NCI-H446 (cell line): ENCODE measurements around the gene PIGZ.

Experiments used
- DNase-seq, 2 experiments: peaks; one replicate each; lab custom pipeline; 2025; lab: John Stamatoyannopoulos, UW

PIGZ gene, protein sequence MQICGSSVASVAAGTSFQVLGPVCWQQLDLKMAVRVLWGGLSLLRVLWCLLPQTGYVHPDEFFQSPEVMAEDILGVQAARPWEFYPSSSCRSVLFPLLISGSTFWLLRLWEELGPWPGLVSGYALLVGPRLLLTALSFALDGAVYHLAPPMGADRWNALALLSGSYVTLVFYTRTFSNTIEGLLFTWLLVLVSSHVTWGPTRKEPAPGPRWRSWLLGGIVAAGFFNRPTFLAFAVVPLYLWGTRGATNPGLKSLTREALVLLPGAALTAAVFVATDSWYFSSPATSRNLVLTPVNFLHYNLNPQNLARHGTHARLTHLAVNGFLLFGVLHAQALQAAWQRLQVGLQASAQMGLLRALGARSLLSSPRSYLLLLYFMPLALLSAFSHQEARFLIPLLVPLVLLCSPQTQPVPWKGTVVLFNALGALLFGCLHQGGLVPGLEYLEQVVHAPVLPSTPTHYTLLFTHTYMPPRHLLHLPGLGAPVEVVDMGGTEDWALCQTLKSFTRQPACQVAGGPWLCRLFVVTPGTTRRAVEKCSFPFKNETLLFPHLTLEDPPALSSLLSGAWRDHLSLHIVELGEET

DNA sequence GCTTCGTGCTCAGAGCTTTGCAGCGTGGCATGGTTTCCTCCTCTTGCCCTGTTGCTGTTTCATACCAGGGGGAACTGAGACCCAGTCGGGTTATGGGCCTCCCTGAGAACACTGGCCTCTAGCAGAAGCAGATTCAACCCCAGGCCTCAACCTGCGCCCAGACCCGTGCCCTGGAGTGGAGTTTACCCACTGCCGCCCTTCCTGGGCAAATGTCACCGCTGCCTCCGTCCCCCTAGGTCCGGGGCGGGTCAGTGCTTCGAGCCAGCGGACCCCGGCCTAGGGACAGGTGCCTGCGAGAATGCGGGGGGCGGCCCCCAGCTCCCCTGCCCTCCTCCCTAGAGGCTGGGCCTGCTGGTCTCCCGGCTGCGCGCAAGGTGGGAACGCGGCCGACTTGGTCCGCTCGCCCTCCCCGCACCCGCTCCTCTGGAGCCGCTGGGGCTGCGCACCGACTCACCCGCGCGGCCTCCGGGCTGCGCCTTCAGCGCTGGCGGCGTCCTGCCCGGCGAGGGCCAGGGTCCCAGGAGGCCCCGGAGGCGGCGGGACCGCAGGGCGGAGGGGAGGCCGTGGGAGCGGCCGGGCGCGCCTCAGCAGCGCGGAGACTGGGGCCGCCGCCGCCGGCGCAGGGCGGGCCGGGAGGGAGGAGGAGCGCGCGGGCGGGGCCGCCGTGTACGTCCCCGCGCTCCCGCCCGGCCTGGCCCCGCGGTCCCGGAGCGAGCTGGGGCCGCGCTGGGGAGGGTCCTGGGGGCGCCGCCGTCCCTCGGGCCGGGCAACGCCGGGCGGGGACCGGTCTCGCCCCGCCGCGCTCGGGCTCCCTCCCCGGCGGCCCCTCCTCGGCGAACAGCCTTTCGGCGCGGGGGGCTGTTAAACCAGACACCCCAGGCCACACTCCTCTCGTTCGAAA lies at the start of gene PIGZ:
Gene PIGZ, minus strand, starts transcription at position 601 of the 901 bp plus-strand sequence. CDS start 16,802 bp downstream, outside the sequence.
- DNase-seq: peak in 1 of 2 experiments; percentile 61

DNA sequence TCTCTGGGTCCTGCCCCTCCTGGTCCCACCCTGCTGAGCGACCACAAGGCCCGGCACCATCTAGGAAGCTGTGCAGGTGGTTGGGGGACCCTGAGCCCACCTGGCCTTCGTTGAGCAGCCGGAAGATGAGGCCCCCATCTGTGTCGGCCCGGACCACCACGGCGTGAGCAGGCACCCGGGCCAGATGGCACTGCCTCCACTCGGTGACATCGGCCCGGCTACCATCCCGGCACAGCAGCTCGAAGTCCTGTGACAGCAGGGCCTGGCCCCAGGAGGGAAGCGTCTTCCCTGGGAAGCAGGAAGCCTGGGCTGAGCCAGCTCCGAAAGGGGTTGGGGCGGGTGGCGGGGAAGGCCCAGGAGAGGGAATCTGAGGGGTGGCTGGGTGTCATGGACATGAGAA lies 48.4 kb upstream of the PIGZ start:
- DNase-seq: no peak

DNA sequence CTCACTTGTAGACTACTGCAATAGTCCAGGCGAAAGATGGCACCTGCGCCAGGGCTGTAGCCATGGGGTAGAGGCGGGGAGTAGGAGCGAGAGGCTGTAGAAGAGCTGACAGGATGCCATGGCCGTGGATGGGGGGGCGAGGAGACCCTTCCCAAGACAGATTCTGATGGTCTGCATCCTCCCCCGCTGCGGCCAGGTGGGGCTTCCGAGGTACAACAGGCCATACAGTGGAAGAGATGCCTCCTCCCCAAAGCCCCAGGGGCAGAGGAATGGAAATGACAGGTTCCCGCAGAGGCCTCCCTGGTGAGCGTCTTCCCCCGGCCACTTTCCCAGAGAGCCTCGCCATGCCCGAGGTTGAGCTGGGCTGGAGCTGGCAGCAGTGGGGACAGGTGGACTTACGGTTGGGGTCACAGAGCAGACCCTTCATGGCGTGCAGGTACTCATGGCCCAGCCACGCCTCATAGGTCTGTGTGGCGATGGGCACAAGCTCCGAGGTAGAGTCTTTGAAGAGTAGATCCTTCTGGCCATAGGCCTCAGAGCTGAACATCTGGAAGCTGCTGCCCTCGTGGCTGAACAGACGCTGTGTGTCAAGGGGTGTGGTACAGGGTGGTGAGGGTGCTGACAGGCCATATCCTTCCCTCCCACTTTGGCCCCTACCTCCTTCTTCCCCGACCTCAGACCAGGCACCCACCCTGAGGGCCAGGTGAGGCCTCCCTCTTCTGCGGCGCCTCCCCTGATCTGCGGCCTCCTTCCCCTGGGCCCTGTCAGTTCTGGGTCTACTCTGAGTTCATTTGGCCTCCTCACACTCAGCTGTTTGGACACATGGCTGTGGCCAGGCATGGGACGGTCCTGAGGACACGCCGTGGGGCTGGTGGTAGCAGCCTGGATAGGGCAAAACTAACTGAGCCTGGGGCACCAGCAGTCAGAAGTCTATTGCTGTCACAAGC lies 47.4 kb upstream of the PIGZ start:
- DNase-seq: no peak

- no peak for DNase-seq
These were observed 46.4 kb upstream of the PIGZ start for GRCh38 chr3:197014942-197015575.

DNA sequence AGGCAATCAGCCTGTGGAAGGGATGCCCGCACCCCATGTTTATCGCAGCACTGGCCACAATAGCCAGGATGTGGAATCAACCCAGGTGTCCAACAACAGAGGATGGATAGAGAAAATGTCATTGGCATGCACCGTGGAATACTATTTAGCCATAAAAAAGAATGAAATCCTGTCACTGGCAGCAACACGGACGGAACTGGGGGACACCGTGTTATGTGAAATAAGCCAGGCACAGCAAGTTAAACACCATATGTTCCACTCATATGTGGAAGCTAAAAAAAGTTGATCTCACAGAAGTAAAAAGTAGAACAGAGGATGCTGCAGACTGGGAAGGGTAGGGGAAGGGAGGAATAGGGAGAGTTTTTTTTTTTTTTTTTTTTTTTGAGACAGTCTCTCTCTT lies 45.4 kb upstream of the PIGZ start:
- DNase-seq: no peak

GRCh38 chr3:197012540-197012883 lies 43.9 kb upstream of the PIGZ start:
- DNase-seq: no peak

DNA sequence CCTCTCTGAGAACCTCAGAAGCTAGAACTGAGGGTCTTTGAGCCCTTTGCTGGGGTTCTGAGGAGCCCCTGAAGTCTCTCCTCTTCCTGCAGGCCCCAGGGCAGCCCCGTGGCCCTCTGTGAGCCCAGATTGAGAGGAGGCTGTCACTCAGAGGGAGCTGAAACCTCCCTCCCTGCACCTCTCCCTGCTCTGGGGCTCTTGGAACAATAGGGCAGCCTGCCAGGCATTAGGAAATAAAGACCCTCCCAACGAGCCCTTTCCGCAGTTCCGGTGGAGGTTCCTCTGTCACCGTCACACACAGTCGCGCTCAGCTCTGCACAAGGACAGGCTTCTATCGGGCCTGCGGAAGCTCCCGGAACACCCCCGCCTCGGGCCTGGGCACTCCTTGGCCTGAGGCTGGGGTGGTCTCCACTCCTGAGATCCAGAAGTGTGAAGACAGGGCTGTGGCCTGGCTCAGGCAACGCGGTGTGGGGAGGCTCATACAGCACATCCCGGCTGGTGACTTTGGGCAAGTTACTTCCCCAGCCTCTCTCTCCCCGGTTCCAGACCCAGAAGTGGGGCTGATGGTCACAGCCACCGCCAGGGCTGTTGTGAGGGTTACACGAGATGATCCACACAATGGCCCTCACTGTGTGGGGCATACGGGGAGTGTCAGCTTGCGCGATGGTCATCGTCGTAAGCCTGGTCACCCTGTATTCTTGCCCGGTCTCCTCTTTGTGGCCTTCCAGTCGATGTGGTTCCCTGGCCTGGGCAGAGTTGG lies 43.3 kb upstream of the PIGZ start:
- DNase-seq: no peak

GRCh38 chr3:197010556-197011351 lies 42.1 kb upstream of the PIGZ start:
- DNase-seq: peak in 1 of 2 experiments; percentile 55

GRCh38 chr3:197009532-197010019 lies 40.9 kb upstream of the PIGZ start:
- no peak for DNase-seq

- no peak for DNase-seq
These were observed 40.0 kb upstream of the PIGZ start for GRCh38 chr3:197008436-197009209.

DNA sequence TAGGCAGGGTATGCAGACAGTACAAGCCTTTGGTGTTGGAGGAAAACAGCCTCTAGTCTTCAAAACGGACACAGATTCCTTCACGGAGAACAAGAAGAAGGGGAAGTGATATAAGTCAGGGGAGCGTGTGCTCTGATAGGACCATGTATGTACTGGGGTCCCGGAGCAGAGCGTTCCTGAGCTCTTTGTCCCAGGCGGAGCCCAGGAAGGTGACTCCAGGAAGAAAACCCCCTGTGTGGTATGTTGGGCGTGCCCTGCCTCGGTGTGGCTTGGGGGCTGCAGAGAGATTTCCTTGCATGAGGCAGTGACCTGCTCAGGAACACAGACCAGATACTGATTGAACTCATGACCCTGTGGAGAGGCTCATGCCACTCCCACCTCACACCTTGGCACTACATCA lies 39.3 kb upstream of the PIGZ start:
- DNase-seq: no peak

- no peak for DNase-seq
These were observed 38.8 kb upstream of the PIGZ start for GRCh38 chr3:197007296-197007940.

- no peak for DNase-seq
These were observed 38.2 kb upstream of the PIGZ start for GRCh38 chr3:197006860-197007259.

GRCh38 chr3:197006446-197006845 lies 37.8 kb upstream of the PIGZ start:
- no peak for DNase-seq

GRCh38 chr3:197003461-197004385 lies 35.1 kb upstream of the PIGZ start:
- DNase-seq: no peak

- DNase-seq: peak in 1 of 2 experiments; percentile 82
These were observed 34.2 kb upstream of the PIGZ start for GRCh38 chr3:197002701-197003454.
